Left lung (tissue), 10 donors: ENCODE results near the gene GLIPR1L2. TPM values are rescaled to one million over a fixed set of nuclear protein-coding genes. Genes with fewer than 3 reads are reported as not detected.

Source experiments
- ATAC-seq: fragments of 200-7000 bp; cut with Tn5 transposase; one replicate; pipeline ENCODE4 v1.9.1; 2020; ENCODE audit warnings: moderate library complexity
- DNase-seq, 4 donors: peaks; one replicate each; pipeline ENCODE4 v3.0.0-alpha.2; 2013 to 2020
- H3K27ac ChIP-seq, 2 donors: fragments of 200-600 bp; sonication (generic) in 1 of 2; one replicate each; pipeline versions ENCODE4 v1.5.0 to v1.8.0; 2020 to 2021
- H3K27me3 ChIP-seq, 2 donors: fragments of 200-600 bp; sonication (generic) in 1 of 2; one replicate each; pipeline versions ENCODE4 v1.5.0 to v1.8.0; 2020 to 2021
- H3K36me3 ChIP-seq, 2 donors: fragments of 200-600 bp; sonication (generic) in 1 of 2; one replicate each; pipeline versions ENCODE4 v1.5.0 to v1.8.0; 2020 to 2021
- H3K4me1 ChIP-seq, 2 donors: fragments of 200-600 bp; one replicate each; pipeline ENCODE4 v1.8.0; 2021
- H3K4me3 ChIP-seq, 2 donors: fragments of 200-600 bp; sonication (generic) in 1 of 2; one replicate each; pipeline versions ENCODE4 v1.5.0 to v1.8.0; 2020 to 2021; ENCODE audit warnings: mild to moderate bottlenecking in 1 of 2
- H3K9me3 ChIP-seq, 2 donors: fragments of 200-600 bp; sonication (generic) in 1 of 2; one replicate each; pipeline versions ENCODE4 v1.5.0 to v1.8.0; 2020 to 2021
- intact Hi-C, 2 donors: fragments of 100-400 bp; cut with DNase I; formaldehyde crosslinking; loops; one replicate each; pipeline versions ENCODE4 v1.11.2 to v1.14.2; 2022
- polyA plus RNA-seq, 6 donors: library from polyadenylated mRNA; unstranded; fragments of 120-200 nt; gene quantifications; one replicate each; pipeline ENCODE4 v1.2.1, GENCODE V29; 2013; ENCODE audit not compliant: insufficient read length in 6 of 6
- total RNA-seq, 2 donors: library from RNA; stranded (reverse); fragmentation: NEBNext Ultra II Directional; extraction: Animal tissue kit (Norgen Biotek cat#: 25700); gene quantifications; one replicate each; pipeline ENCODE4 v1.2.1, GENCODE V29; 2021
- TF ChIP-seq, protein P1 (sequence below), 2 donors: fragments of 200-600 bp; sonication (generic) in 1 of 2; IDR thresholded peaks; one replicate each; pipeline versions ENCODE4 v1.5.0 to v1.8.0; 2021; ENCODE audit warnings: antibody characterized with exemption in 2 of 2
- donor health status: DM: no; HTN: yes; CAD: no.
- donor health status: DM: no; HTN: no; CAD: no.

GLIPR1L2 gene
- total and polyA plus RNA-seq, 8 donors: 0.52 to 3.0 (median 1.7) TPM

DNA sequence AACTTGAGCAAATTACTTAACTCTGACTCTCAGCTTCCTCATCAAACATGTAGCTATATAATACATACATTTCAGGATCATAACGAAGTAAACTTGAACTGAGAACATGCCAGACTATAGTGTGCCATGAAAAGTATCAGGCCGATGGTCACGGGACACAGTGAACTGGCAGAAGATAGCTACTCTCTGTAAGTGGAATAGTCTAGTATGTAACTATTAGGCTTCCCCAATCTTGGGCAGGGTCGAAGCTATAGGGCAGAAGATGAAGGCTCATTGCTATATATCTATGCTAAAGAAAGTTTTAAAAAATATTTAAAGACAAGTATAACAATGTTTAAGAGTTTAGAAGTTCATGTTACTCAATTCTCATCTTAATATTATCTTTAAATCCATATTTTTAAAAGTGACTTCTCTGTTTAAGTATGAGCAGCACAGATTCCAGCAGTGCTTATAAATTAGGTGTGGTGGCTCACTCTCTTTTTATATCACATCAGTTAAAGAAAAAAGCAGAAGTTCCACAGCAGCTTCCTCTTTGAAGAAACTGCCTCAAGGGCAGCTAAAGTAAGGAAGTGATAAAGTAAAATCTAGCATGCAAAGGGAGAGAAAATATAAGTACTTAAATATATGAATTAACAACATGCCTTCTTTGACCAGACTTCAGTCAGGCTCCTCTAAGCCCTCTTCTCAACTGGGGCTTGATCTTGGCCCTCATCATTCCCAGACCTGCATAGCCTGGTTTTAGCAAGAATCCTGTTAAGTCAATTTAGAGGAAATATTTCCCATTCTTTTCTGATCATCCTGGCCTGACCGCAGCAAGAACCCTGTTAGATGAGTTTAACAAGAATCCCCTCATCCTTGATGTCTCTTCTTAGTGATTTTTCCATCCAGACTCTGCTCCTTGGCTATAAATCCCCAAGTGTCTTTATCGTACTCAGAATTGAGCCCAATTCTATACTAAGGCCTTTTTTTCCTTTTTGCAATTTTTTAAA lies 81.3 kb downstream of the GLIPR1L2 start:
- intact Hi-C loops: no loop called here
- Histone ChIP-seq H3K4me1 (peaks cover 0 to 10% of the 10 kb centered on the region in 2 donors), H3K27ac (peak overlapping the region; percentile 26 to 80), H3K4me3 (no peak overlapping the region), H3K9me3 (no peaks in the 10 kb centered on the region), H3K27me3 (no peaks in the 10 kb centered on the region), H3K36me3 (no peaks in the 10 kb centered on the region)
- DNase-seq (no peak), ATAC-seq (peak; percentile 41)
- TF ChIP-seq, protein P1, sequence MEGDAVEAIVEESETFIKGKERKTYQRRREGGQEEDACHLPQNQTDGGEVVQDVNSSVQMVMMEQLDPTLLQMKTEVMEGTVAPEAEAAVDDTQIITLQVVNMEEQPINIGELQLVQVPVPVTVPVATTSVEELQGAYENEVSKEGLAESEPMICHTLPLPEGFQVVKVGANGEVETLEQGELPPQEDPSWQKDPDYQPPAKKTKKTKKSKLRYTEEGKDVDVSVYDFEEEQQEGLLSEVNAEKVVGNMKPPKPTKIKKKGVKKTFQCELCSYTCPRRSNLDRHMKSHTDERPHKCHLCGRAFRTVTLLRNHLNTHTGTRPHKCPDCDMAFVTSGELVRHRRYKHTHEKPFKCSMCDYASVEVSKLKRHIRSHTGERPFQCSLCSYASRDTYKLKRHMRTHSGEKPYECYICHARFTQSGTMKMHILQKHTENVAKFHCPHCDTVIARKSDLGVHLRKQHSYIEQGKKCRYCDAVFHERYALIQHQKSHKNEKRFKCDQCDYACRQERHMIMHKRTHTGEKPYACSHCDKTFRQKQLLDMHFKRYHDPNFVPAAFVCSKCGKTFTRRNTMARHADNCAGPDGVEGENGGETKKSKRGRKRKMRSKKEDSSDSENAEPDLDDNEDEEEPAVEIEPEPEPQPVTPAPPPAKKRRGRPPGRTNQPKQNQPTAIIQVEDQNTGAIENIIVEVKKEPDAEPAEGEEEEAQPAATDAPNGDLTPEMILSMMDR (IDR thresholded peaks at IDR 0.05): no peak

DNA sequence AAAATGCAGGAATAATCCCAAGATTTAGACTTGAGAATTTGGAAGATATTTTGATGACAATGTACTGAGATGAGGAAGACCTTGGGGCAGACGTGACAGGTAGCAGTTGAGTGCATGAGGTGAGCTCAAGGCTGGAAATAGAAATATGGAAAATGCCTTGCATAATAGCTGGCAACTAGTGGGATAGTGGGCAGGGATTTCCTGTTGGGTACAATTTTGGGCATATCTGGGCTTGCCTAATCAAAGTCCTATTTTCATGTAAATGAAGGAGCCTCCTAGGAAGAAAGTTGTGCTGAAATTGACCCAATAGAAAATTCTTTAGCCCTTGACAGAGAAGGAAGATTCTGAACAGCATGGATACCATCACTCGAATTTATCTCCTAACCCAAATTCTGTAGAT lies 83.2 kb downstream of the GLIPR1L2 start:
- Histone ChIP-seq H3K36me3 (no peaks in the 10 kb centered on the region), H3K4me1 (peaks cover 0 to 25% of the 10 kb centered on the region in 2 donors), H3K9me3 (no peaks in the 10 kb centered on the region), H3K27ac (no peak overlapping the region), H3K4me3 (no peak overlapping the region), H3K27me3 (no peaks in the 10 kb centered on the region)
- intact Hi-C loops: no loop called here
- DNase-seq (no peak), ATAC-seq (no peak)
- TF ChIP-seq, protein P1 (IDR thresholded peaks at IDR 0.05): no peak

DNA sequence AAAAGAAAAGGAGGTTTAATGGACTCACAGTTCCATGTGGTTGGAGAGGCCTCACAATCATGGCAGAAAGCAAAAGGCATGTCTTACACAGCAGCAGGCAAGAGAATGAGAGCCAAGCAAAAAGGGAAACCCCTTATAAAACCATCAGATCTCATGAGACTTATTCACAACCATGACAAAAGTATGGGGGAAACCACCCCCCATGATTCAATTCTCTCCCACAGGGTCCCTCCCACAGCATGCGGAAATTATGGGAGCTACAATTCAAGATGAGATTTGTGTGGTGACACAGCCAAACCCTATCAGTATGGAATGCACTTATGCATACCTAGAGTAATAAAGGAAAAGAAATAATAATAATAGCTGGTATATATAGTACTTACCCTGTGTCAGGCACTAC lies 85.2 kb downstream of the GLIPR1L2 start:
- no peak for DNase-seq
- H3K9me3 ChIP-seq: no peaks in the 10 kb centered on the region
- H3K27me3 ChIP-seq: no peaks in the 10 kb centered on the region
- H3K36me3 ChIP-seq: no peaks in the 10 kb centered on the region
- no peak overlapping the region for H3K4me3 ChIP-seq
- peaks cover 0 to 34% of the 10 kb centered on the region in 2 donors for H3K4me1 ChIP-seq
- TF ChIP-seq, protein P1 (IDR thresholded peaks at IDR 0.05): no peak
- no peak for ATAC-seq
- intact Hi-C loops: no loop called here
- no peak overlapping the region for H3K27ac ChIP-seq

DNA sequence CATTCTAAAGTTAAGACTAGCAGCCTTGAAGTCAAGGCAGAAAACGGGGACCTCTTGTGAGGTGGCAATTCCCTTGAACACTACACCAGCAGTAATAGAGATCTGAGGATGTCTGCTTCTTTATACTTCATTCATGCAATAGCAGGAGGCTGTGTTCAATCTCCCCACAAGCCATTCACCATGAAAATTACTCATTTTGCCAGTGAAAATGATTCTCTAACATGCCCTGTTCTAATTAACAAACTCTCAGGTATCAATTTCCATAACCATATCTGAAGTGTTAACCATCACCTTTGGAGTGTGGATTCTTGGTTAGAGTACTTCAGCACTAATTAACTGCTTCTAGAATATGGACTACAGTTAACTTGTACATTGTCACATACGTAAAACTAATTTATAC lies 86.2 kb downstream of the GLIPR1L2 start:
- intact Hi-C loops: no loop called here
- H3K4me3 ChIP-seq: no peak overlapping the region
- peaks cover 0 to 40% of the 10 kb centered on the region in 2 donors for H3K4me1 ChIP-seq
- H3K36me3 ChIP-seq: no peaks in the 10 kb centered on the region
- no peaks in the 10 kb centered on the region for H3K9me3 ChIP-seq
- ATAC-seq: no peak
- no peaks in the 10 kb centered on the region for H3K27me3 ChIP-seq
- TF ChIP-seq, protein P1 (IDR thresholded peaks at IDR 0.05): no peak
- H3K27ac ChIP-seq: no peak overlapping the region
- no peak for DNase-seq

DNA sequence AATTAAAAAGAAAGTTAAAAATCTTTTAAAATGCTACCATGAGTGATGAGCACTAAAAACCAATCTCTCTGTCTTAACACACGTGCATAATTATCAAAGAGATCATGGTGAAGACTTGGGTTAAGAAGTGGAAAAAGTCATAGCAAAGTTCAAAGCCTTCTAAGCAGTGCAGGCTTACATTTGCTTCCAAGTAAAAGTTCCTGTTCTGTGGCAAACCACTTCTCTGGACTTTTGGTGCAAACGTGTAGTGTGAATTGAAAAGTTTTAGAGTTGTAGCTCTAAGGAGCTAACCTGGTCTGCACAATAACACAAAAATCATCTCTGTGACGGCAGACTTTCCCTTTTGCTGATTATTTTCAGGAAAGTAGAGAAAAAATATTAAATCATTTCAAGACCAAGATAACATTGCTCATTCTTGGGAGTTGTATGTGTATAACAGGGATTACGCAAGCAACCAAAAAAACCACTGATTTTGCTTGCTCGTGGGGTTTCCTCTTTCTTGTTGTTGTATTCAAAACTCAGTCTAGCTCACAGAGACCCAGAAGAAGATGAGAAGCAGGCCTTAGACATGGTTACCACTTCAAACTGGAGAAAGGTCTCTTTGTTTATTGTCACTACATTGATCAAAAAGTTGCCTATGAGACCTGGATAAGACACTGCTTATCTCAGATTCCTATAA lies 87.4 kb downstream of the GLIPR1L2 start:
- ATAC-seq (peak; percentile 44), DNase-seq (peak in 1 of 4 donors; percentile 6)
- no peaks in the 10 kb centered on the region for H3K9me3 ChIP-seq
- TF ChIP-seq, protein P1 (IDR thresholded peaks at IDR 0.05): no peak
- H3K4me3 ChIP-seq: no peak overlapping the region
- no peaks in the 10 kb centered on the region for H3K27me3 ChIP-seq
- H3K4me1 ChIP-seq: peaks cover 0 to 46% of the 10 kb centered on the region in 2 donors
- H3K36me3 ChIP-seq: no peaks in the 10 kb centered on the region
- intact Hi-C loops: no loop called here
- H3K27ac ChIP-seq: peak overlapping the region; percentile 83 to 93
